ENCODE data around the gene ITGAE. TPM values are rescaled to one million over a fixed set of nuclear protein-coding genes. Genes with fewer than 3 reads are reported as not detected.

ITGAE gene
- total RNA-seq, 4 donors from 2014 or later, result 8.3 to 13.9 (median 9.6) TPM

GRCh38 chr17:3780986-3781385 is 20.0 kb downstream of the ITGAE start:
- intact Hi-C loops (cut with DNase I; ENCODE audit: low total_unique reads), result no loop called here
- 65 to 66% methylated on average over 6 of the region's 6 CpGs for WGBS, 2 donors
- TF ChIP-seq CTCF (IDR thresholded peaks at IDR 0.05) (no peak), POLR2A (IDR thresholded peaks at IDR 0.05) (no peak)
- H3K4me3 ChIP-seq (ENCODE audit: low read depth, poor library complexity, severe bottlenecking), result no peak overlapping the region
- no peak for DNase-seq (ENCODE audit: low spot score in 2 of 2)

GRCh38 chr17:3777366-3778120 is 23.4 kb downstream of the ITGAE start:
- intact Hi-C loops (cut with DNase I; ENCODE audit: low total_unique reads), result no loop called here
- no peak for DNase-seq (ENCODE audit: low spot score in 2 of 2)
- WGBS, 2 donors, result 88% methylated on average over 20 of the region's 20 CpGs
- H3K4me3 ChIP-seq (ENCODE audit: low read depth, poor library complexity, severe bottlenecking), result no peak overlapping the region
- no peak for TF ChIP-seq CTCF (IDR thresholded peaks at IDR 0.05)
- TF ChIP-seq POLR2A (IDR thresholded peaks at IDR 0.05), result no peak

GRCh38 chr17:3773966-3774365 is 27.0 kb downstream of the ITGAE start:
- no peak for TF ChIP-seq CTCF (IDR thresholded peaks at IDR 0.05)
- no peak for TF ChIP-seq POLR2A (IDR thresholded peaks at IDR 0.05)
- intact Hi-C loops (cut with DNase I; ENCODE audit: low total_unique reads), result no loop called here
- DNase-seq (ENCODE audit: low spot score in 2 of 2), result no peak
- no peak overlapping the region for H3K4me3 ChIP-seq (ENCODE audit: low read depth, poor library complexity, severe bottlenecking)
- WGBS, 2 donors, result 91 to 96% methylated on average over 3 of the region's 3 CpGs

GRCh38 chr17:3773511-3773910 is 27.5 kb downstream of the ITGAE start:
- intact Hi-C loops (cut with DNase I; ENCODE audit: low total_unique reads), result no loop called here
- 77 to 78% methylated on average over 5 of the region's 5 CpGs for WGBS, 2 donors
- no peak overlapping the region for H3K4me3 ChIP-seq (ENCODE audit: low read depth, poor library complexity, severe bottlenecking)
- no peak for TF ChIP-seq POLR2A (IDR thresholded peaks at IDR 0.05)
- no peak for TF ChIP-seq CTCF (IDR thresholded peaks at IDR 0.05)
- no peak for DNase-seq (ENCODE audit: low spot score in 2 of 2)

- intact Hi-C loops (cut with DNase I; ENCODE audit: low total_unique reads), result no loop called here
- H3K4me3 ChIP-seq (ENCODE audit: low read depth, poor library complexity, severe bottlenecking), result no peak overlapping the region
- no peak for TF ChIP-seq CTCF (IDR thresholded peaks at IDR 0.05)
- no peak for DNase-seq (ENCODE audit: low spot score in 2 of 2)
- 73 to 83% methylated on average over 12 of the region's 12 CpGs for WGBS, 2 donors
Measured at GRCh38 chr17:3772764-3773163, 28.2 kb downstream of the ITGAE start.

GRCh38 chr17:3771140-3771539 is 29.8 kb downstream of the ITGAE start:
- 49 to 61% methylated on average over 16 of the region's 16 CpGs for WGBS, 2 donors
- H3K4me3 ChIP-seq (ENCODE audit: low read depth, poor library complexity, severe bottlenecking), result no peak overlapping the region
- DNase-seq (ENCODE audit: low spot score in 2 of 2), result no peak
- TF ChIP-seq POLR2A (IDR thresholded peaks at IDR 0.05) (no peak), CTCF (IDR thresholded peaks at IDR 0.05) (no peak)
- intact Hi-C loops (cut with DNase I; ENCODE audit: low total_unique reads), result no loop called here

Data from lower leg skin (tissue), 4 donors.